ENCODE data around the gene HAT1.
"Not testable (repeated sequence)": the region's sequence is repeated elsewhere in the genome, so short reads cannot be mapped to it uniquely, and the experiment has no call there.

The HAT1 gene

GRCh38 chr2:171893196-171893823, 29.0 kb upstream of the HAT1 start:
- Histone ChIP-seq H3K4me1 (ENCODE audit: control insufficient read depth, insufficient read depth, low read length, unreplicated experiment) (peaks cover 16% of the 10 kb centered on the region), H3K27ac (ENCODE audit: low read depth, low read length) (no peak overlapping the region), H2AFZ (ENCODE audit: low read length, unreplicated experiment) (peak overlapping the region; percentile 58), H3K4me3 (ENCODE audit: low read depth, low read length) (peak overlapping the region; percentile 89), H3K36me3 (ENCODE audit: insufficient read depth, low read length) (no peaks in the 10 kb centered on the region), H3K27me3 (ENCODE audit: insufficient read depth, low read length) (no peaks in the 10 kb centered on the region), H3K79me2 (ENCODE audit: control insufficient read depth, insufficient read depth, low read length, unreplicated experiment) (peaks cover 11% of the 10 kb centered on the region)

DNA sequence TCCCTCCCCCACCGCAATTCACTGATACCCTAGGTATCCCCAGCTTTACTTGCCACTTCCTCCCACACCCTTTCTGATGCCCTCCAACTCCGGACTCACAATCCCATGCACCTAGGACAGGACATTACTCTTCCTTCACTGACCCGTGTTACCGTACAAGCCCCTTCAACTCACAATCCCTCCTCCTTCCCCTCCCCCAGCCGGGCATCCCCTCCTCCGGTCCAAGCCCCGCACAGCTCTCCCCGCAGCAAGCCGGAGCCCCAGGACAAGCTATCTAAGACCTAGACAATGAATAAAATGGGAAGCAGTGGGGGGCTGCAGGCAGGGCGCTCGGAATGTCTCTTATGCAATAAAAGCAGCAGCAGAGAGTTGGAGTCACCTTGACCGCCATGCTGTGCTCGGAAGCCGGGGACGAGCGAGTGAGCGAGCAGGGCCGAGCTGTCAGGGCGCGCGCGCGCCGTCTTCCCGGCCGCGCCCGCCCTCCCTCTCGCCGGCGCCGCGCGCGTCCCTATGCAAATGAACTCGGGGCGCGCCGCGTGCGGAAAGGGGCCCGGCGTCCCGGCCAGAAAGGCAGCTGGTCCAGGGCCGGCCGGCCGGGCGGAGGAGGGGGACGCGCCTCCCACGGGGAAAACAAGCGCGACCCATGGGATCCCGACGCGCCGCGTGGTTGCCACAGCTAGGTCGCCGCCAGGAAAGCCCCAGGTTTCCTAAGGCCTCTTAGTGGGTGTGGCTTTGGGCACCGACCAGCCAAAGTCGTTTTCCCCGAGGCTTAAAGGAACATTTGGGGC, 28.2 kb upstream of the HAT1 start, which contains the start of gene SLC25A12:
Gene SLC25A12 (minus strand): TSS at position 421 of the 788 bp plus-strand sequence. CDS start 30 bp downstream, at position 391.
- Histone ChIP-seq H3K79me2 (ENCODE audit: control insufficient read depth, insufficient read depth, low read length, unreplicated experiment) (peaks cover 11% of the 10 kb centered on the region), H3K4me3 (ENCODE audit: low read depth, low read length) (peak within 1 kb of the TSS; percentile 89), H3K4me1 (ENCODE audit: control insufficient read depth, insufficient read depth, low read length, unreplicated experiment) (peaks cover 16% of the 10 kb centered on the region), H3K36me3 (ENCODE audit: insufficient read depth, low read length) (no peaks in the 10 kb centered on the region), H2AFZ (ENCODE audit: low read length, unreplicated experiment) (peak within 1 kb of the TSS; percentile 68), H3K27ac (ENCODE audit: low read depth, low read length) (peak within 1 kb of the TSS; percentile 53), H3K27me3 (ENCODE audit: insufficient read depth, low read length) (no peaks in the 10 kb centered on the region)

- peak overlapping the region; percentile 68 for H2AFZ ChIP-seq (ENCODE audit: low read length, unreplicated experiment)
- peaks cover 16% of the 10 kb centered on the region for H3K4me1 ChIP-seq (ENCODE audit: control insufficient read depth, insufficient read depth, low read length, unreplicated experiment)
- peaks cover 11% of the 10 kb centered on the region for H3K79me2 ChIP-seq (ENCODE audit: control insufficient read depth, insufficient read depth, low read length, unreplicated experiment)
- H3K36me3 ChIP-seq (ENCODE audit: insufficient read depth, low read length): no peaks in the 10 kb centered on the region
- no peaks in the 10 kb centered on the region for H3K27me3 ChIP-seq (ENCODE audit: insufficient read depth, low read length)
- peak overlapping the region; percentile 89 for H3K4me3 ChIP-seq (ENCODE audit: low read depth, low read length)
- peak overlapping the region; percentile 53 for H3K27ac ChIP-seq (ENCODE audit: low read depth, low read length)
Observed at GRCh38 chr2:171894612-171894947, 27.7 kb upstream of the HAT1 start.

- H3K79me2 ChIP-seq (ENCODE audit: control insufficient read depth, insufficient read depth, low read length, unreplicated experiment): peaks cover 11% of the 10 kb centered on the region
- no peaks in the 10 kb centered on the region for H3K27me3 ChIP-seq (ENCODE audit: insufficient read depth, low read length)
- H2AFZ ChIP-seq (ENCODE audit: low read length, unreplicated experiment): no peak overlapping the region
- no peaks in the 10 kb centered on the region for H3K36me3 ChIP-seq (ENCODE audit: insufficient read depth, low read length)
- H3K4me3 ChIP-seq (ENCODE audit: low read depth, low read length): no peak overlapping the region
- no peak overlapping the region for H3K27ac ChIP-seq (ENCODE audit: low read depth, low read length)
- peaks cover 16% of the 10 kb centered on the region for H3K4me1 ChIP-seq (ENCODE audit: control insufficient read depth, insufficient read depth, low read length, unreplicated experiment)
Observed at GRCh38 chr2:171895786-171896185, 26.5 kb upstream of the HAT1 start.

DNA sequence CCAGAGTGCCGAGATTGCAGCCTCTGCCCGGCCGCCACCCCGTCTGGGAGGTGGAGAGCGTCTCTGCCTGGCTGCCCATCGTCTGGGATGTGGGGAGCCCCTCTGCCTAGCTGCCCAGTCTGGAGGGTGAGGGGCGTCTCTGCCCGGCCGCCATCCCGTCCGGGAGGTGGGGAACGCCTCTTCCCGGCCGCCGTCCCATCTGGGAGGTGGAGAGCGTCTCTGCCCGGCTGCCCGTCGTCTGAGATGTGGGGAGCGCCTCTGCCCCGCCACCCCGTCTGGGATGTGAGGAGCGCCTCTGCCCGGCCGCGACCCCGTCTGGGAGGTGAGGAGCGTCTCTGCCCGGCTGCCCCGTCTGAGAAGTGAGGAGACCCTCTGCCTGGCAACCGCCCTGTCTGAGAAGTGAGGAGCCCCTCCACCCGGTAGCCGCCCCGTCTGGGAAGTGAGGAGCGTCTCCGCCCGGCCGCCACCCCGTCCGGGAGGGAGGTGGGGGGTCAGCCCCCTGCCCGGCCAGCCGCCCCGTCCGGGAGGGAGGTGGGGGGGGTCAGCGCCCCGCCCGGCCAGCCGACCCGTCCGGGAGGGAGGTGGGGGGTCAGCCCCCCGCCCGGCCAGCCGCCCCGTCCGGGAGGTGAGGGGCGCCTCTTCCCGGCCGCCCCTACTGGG, 22.5 kb upstream of the HAT1 start:
- not testable (repeated sequence) for H2AFZ ChIP-seq (ENCODE audit: low read length, unreplicated experiment); H3K27ac ChIP-seq (ENCODE audit: low read depth, low read length); H3K79me2 ChIP-seq (ENCODE audit: control insufficient read depth, insufficient read depth, low read length, unreplicated experiment); H3K27me3 ChIP-seq (ENCODE audit: insufficient read depth, low read length); H3K4me1 ChIP-seq (ENCODE audit: control insufficient read depth, insufficient read depth, low read length, unreplicated experiment); H3K4me3 ChIP-seq (ENCODE audit: low read depth, low read length); H3K36me3 ChIP-seq (ENCODE audit: insufficient read depth, low read length)

GRCh38 chr2:171902840-171903420, 19.3 kb upstream of the HAT1 start:
- Histone ChIP-seq H3K4me1 (ENCODE audit: control insufficient read depth, insufficient read depth, low read length, unreplicated experiment) (no peaks in the 10 kb centered on the region), H2AFZ (ENCODE audit: low read length, unreplicated experiment) (no peak overlapping the region), H3K36me3 (ENCODE audit: insufficient read depth, low read length) (no peaks in the 10 kb centered on the region), H3K79me2 (ENCODE audit: control insufficient read depth, insufficient read depth, low read length, unreplicated experiment) (no peaks in the 10 kb centered on the region), H3K4me3 (ENCODE audit: low read depth, low read length) (no peak overlapping the region), H3K27ac (ENCODE audit: low read depth, low read length) (no peak overlapping the region), H3K27me3 (ENCODE audit: insufficient read depth, low read length) (no peaks in the 10 kb centered on the region)

GRCh38 chr2:171908235-171908634, 14.0 kb upstream of the HAT1 start:
- no peak overlapping the region for H3K4me3 ChIP-seq (ENCODE audit: low read depth, low read length)
- no peak overlapping the region for H2AFZ ChIP-seq (ENCODE audit: low read length, unreplicated experiment)
- H3K27me3 ChIP-seq (ENCODE audit: insufficient read depth, low read length): no peaks in the 10 kb centered on the region
- no peaks in the 10 kb centered on the region for H3K36me3 ChIP-seq (ENCODE audit: insufficient read depth, low read length)
- no peak overlapping the region for H3K27ac ChIP-seq (ENCODE audit: low read depth, low read length)
- H3K79me2 ChIP-seq (ENCODE audit: control insufficient read depth, insufficient read depth, low read length, unreplicated experiment): no peaks in the 10 kb centered on the region
- H3K4me1 ChIP-seq (ENCODE audit: control insufficient read depth, insufficient read depth, low read length, unreplicated experiment): no peaks in the 10 kb centered on the region

DNA sequence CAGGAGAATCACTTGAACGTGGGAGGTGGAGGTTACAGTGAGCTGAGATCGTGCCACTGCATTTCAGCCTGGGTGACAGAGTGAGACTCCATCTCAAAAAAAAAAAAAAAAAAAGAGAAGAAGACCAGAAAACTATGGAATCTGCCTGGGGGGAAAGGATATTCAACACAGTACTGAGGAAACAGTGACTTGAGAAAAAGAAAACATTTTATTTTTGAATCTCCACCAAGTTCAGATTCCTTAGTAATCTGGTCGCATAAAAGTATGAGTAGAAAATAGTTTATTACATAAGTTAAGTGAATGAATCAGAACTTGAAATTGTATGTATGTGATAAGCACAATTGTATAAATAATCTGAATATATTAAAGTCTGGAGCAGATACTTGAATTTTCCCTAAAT, 13.0 kb upstream of the HAT1 start:
- no peaks in the 10 kb centered on the region for H3K36me3 ChIP-seq (ENCODE audit: insufficient read depth, low read length)
- no peaks in the 10 kb centered on the region for H3K27me3 ChIP-seq (ENCODE audit: insufficient read depth, low read length)
- H2AFZ ChIP-seq (ENCODE audit: low read length, unreplicated experiment): no peak overlapping the region
- no peaks in the 10 kb centered on the region for H3K4me1 ChIP-seq (ENCODE audit: control insufficient read depth, insufficient read depth, low read length, unreplicated experiment)
- no peaks in the 10 kb centered on the region for H3K79me2 ChIP-seq (ENCODE audit: control insufficient read depth, insufficient read depth, low read length, unreplicated experiment)
- H3K4me3 ChIP-seq (ENCODE audit: low read depth, low read length): no peak overlapping the region
- H3K27ac ChIP-seq (ENCODE audit: low read depth, low read length): no peak overlapping the region

GRCh38 chr2:171910494-171910893, 11.8 kb upstream of the HAT1 start:
- Histone ChIP-seq H3K27me3 (ENCODE audit: insufficient read depth, low read length) (no peaks in the 10 kb centered on the region), H3K4me1 (ENCODE audit: control insufficient read depth, insufficient read depth, low read length, unreplicated experiment) (no peaks in the 10 kb centered on the region), H3K27ac (ENCODE audit: low read depth, low read length) (no peak overlapping the region), H3K36me3 (ENCODE audit: insufficient read depth, low read length) (no peaks in the 10 kb centered on the region), H3K79me2 (ENCODE audit: control insufficient read depth, insufficient read depth, low read length, unreplicated experiment) (no peaks in the 10 kb centered on the region), H3K4me3 (ENCODE audit: low read depth, low read length) (no peak overlapping the region), H2AFZ (ENCODE audit: low read length, unreplicated experiment) (no peak overlapping the region)

DNA sequence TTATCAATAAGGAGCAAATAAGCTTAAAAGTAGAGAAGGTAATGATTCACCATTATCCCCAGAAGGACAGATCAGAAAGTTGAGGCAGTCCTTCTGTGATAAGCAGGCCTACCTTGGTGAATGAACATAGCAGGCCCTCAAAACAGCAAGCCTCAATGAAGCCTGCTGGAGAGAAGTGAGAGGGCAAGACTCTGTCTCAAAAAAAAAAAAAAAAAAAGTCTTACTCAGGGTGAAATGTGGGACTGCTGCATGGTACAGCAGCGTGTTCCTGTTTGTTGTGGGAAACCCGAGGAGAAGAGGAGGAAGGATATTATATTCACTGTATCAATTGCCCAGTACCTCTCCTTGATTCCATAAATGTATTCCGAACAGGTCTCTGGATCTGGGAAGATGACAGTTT, 8.7 kb upstream of the HAT1 start:
- Histone ChIP-seq H3K36me3 (ENCODE audit: insufficient read depth, low read length) (no peaks in the 10 kb centered on the region), H3K4me3 (ENCODE audit: low read depth, low read length) (no peak overlapping the region), H3K27me3 (ENCODE audit: insufficient read depth, low read length) (no peaks in the 10 kb centered on the region), H2AFZ (ENCODE audit: low read length, unreplicated experiment) (no peak overlapping the region), H3K27ac (ENCODE audit: low read depth, low read length) (no peak overlapping the region), H3K79me2 (ENCODE audit: control insufficient read depth, insufficient read depth, low read length, unreplicated experiment) (no peaks in the 10 kb centered on the region), H3K4me1 (ENCODE audit: control insufficient read depth, insufficient read depth, low read length, unreplicated experiment) (no peaks in the 10 kb centered on the region)

All from ACC112 (cell line).